Bronchial epithelial cell (primary cell): Measurements from ENCODE around the gene MAST4. TPM values are rescaled to one million over a fixed set of nuclear protein-coding genes. Genes with fewer than 3 reads are reported as not detected.

ENCODE experiments used
- DNase-seq: peaks from one replicate; pipeline ENCODE4 v3.0.0-alpha.2; 2010; ENCODE audit warnings: low read depth
- FAIRE-seq: peaks from 2 replicates; lab custom pipeline; 2011; peaks lifted over from hg19 to GRCh38; lab: Jason Lieb, UNC
- H3K27me3 ChIP-seq: 2 replicates; pipeline ENCODE4 v1.5.1; 2011; ENCODE audit warnings: low read length; ENCODE audit not compliant: control insufficient read depth, insufficient read depth
- H3K36me3 ChIP-seq: 2 replicates; pipeline ENCODE4 v1.5.1; 2011; ENCODE audit warnings: low read length; ENCODE audit not compliant: control insufficient read depth, insufficient read depth
- H3K4me3 ChIP-seq: 2 replicates; pipeline ENCODE4 v1.5.1; 2011; ENCODE audit warnings: mild to moderate bottlenecking, low read depth, low read length, control low read depth
- total RNA-seq: library from RNA; depleted of rRNA; stranded (reverse); fragments of >200 nt; gene quantifications from 2 replicates; pipeline ENCODE4 v1.2.1, GENCODE V29; 2014
- TF ChIP-seq, protein P1 (sequence below): IDR thresholded peaks from 2 replicates; pipeline ENCODE4 v1.5.1; 2011; ENCODE audit warnings: mild to moderate bottlenecking, moderate library complexity, low read length, control low read depth, inconsistent platforms; ENCODE audit not compliant: insufficient read depth, severe bottlenecking

Gene MAST4
- total RNA-seq, 1 donor from 2014 or later: 10.3 TPM

DNA sequence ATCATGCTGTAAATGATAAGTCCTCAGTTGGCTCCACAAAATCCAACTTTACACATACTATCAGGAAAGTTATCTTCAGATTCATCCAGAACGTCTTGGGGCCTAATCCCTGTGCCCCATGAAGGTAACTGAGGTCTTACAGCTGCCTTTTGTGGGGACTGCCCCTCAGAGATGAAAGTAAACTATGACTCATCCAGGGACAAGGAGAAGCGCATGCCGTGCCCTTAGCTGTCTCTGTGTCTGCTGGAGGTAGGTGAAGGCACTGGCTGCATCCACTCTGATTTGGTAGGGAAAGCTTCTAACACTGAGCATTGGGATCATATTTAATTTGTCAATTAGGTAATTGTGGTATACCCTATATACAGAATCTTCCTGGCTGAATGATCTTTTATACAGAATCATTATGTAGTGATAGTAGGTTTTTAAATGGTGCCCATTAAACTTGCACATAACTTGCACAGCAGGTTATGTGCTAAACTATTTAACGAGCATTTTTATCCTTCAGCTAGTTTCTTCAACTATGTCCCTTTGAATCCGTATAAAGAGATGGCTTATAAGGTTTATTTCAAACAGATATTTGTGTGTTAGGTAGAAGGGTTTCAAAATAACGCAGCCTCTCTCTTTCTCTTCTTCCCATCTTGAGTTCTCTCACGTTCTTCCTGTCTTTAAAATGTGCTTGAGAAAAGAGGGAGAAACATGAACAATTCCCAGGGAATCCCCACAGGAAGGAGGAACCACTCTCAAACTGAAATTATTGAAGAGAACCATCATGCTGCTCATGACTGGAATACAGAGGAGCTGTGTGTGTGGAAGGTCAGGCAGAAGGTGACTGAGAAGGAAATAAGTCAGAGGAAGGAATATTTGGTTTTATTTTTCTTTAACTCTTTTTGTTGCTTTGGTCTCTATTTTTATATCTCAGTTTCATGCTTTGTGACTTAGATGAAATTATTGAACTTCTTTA is 349.5 kb downstream of the MAST4 start:
- Histone ChIP-seq H3K4me3 (no peak overlapping the region), H3K36me3 (no peaks in the 10 kb centered on the region), H3K27me3 (no peaks in the 10 kb centered on the region)
- TF ChIP-seq, protein P1, sequence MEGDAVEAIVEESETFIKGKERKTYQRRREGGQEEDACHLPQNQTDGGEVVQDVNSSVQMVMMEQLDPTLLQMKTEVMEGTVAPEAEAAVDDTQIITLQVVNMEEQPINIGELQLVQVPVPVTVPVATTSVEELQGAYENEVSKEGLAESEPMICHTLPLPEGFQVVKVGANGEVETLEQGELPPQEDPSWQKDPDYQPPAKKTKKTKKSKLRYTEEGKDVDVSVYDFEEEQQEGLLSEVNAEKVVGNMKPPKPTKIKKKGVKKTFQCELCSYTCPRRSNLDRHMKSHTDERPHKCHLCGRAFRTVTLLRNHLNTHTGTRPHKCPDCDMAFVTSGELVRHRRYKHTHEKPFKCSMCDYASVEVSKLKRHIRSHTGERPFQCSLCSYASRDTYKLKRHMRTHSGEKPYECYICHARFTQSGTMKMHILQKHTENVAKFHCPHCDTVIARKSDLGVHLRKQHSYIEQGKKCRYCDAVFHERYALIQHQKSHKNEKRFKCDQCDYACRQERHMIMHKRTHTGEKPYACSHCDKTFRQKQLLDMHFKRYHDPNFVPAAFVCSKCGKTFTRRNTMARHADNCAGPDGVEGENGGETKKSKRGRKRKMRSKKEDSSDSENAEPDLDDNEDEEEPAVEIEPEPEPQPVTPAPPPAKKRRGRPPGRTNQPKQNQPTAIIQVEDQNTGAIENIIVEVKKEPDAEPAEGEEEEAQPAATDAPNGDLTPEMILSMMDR: no peak
- DNase-seq: no peak
- FAIRE-seq: peak; percentile 64

- FAIRE-seq (no peak), DNase-seq (no peak)
- Histone ChIP-seq H3K36me3 (no peaks in the 10 kb centered on the region), H3K27me3 (no peaks in the 10 kb centered on the region), H3K4me3 (no peak overlapping the region)
- TF ChIP-seq, protein P1: no peak
Observed at GRCh38 chr5:66947458-66947857, 351.3 kb downstream of the MAST4 start.

GRCh38 chr5:66949066-66949465 is 352.9 kb downstream of the MAST4 start:
- FAIRE-seq (no peak), DNase-seq (peak; percentile 22)
- TF ChIP-seq, protein P1: no peak
- no peaks in the 10 kb centered on the region for H3K36me3 ChIP-seq
- no peak overlapping the region for H3K4me3 ChIP-seq
- no peaks in the 10 kb centered on the region for H3K27me3 ChIP-seq

DNA sequence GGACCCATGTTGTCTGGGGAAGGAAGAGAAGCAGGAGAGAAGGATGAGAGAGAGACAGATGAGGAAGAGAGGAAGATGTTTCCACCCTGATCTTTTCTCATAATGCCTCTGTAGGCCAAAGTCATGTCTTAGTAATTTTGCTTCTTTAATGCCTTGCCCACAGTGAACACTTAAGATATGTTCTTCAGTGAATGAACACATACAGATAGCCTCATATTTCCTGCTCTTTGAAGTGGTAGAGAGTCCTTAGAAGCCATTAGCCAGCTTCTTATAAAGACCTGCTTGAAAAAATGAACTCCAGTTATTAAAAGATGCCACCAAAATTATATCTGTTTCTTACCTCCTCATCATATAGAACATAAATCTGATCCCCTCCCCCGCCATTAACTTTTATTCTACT is 356.0 kb downstream of the MAST4 start:
- no peaks in the 10 kb centered on the region for H3K27me3 ChIP-seq
- FAIRE-seq (no peak), DNase-seq (no peak)
- no peaks in the 10 kb centered on the region for H3K36me3 ChIP-seq
- no peak overlapping the region for H3K4me3 ChIP-seq
- TF ChIP-seq, protein P1: no peak

DNA sequence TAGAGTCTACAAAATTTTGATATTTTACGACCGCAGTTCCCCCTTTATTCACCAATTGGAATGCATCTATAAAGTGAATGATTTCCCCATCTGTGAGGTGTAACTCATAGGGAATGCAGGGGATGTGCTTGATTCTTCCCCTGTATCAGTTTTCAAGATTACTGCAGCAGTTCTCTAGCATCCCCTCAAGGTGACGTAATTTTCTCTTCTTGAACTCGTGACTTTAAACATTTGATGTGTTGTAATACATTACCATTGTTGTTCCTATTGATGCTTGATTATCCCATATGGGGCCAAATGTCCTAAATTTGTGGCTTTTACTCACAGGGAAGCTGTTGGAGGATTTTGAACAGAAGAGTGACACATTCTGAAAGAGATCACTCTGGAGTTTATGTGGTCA is 360.2 kb downstream of the MAST4 start:
- TF ChIP-seq, protein P1: no peak

More for the DNA sequence above, 360.2 kb downstream of the MAST4 start:
- DNase-seq (no peak), FAIRE-seq (no peak)
- H3K27me3 ChIP-seq: no peaks in the 10 kb centered on the region
- no peaks in the 10 kb centered on the region for H3K36me3 ChIP-seq
- no peak overlapping the region for H3K4me3 ChIP-seq
